ENCODE data around the gene ASPHD1.
A peak's percentile ranks its signal among the peaks of the same experiment; 100 is the strongest.

ASPHD1 gene

DNA sequence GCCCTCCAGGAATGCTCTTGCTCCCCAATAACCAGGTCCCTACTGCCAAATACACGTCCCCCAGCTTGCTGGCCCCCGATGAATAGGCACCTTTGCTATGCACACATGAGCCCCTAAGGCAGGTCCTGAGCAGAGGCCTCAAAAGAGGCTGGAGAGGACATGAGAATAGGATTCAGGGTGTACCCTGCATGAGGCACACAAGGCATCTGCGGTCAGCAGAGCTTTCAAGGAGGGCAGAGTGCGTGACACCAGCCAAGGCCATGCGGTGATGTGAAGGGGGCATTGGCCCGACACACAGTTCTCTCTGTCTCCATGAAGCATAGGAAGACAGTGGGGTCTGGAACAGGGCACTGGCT is 7.9 kb upstream of the ASPHD1 start:
- Mint-ChIP-seq H3K4me1 (peaks cover 0 to 3% of the 10 kb centered on the region in 2 donors), H3K27me3 (peaks cover 19 to 20% of the 10 kb centered on the region in 2 donors), H3K27ac (no peak overlapping the region), H3K4me3 (no peak overlapping the region), H3K36me3 (peaks cover 0 to 2% of the 10 kb centered on the region in 2 donors), H3K9me3 (no peaks in the 10 kb centered on the region)
- no peak for ATAC-seq (replicated peaks)
- no peak for DNase-seq

DNA sequence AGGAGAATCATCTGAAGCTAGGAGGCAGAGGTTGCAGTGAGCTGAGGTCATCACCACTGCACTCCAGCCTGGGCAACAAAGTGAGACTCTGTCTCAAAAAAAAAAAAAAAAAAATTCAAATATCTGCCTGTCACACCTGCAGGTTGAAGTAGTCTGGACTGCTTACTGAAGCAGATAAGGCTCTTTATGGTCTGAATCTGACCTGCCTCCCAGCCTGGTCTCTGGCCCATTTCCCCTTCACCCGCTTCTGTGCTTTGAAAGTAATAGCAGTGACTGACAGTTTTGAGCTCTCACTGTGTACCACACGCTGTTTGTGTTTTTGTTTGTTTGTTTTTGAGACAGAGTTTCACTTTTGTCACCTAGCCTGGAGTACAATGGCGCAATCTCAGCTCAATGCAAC is 6.7 kb upstream of the ASPHD1 start:
- Mint-ChIP-seq H3K27ac (no peak overlapping the region), H3K4me3 (no peak overlapping the region), H3K9me3 (no peaks in the 10 kb centered on the region), H3K36me3 (peaks cover 0 to 3% of the 10 kb centered on the region in 2 donors), H3K4me1 (peaks cover 5 to 6% of the 10 kb centered on the region in 2 donors), H3K27me3 (peaks cover 30 to 31% of the 10 kb centered on the region in 2 donors)
- DNase-seq (no peak), ATAC-seq (replicated peaks) (no peak)

DNA sequence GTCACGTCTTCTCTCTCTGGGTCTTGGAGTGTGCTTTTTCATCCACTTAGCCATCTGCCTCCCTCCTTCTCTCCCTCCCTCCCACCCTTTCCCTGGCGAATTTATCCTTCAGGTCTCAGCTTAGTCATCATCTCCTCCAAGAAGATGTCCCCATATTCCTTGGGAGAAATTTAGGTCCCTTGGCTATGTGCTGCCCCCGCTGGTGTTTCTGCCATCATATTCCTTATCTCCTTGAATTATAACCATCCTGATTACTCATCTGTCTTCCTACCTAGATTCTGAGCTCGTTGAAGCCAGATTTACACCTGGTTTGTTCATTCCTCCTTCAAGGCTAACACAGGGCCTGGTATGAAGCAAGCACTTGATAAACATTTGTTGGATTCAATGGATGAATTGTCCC is 5.9 kb upstream of the ASPHD1 start:
- H3K4me3 Mint-ChIP-seq, result no peak overlapping the region
- no peak overlapping the region for H3K27ac Mint-ChIP-seq
- DNase-seq (no peak), ATAC-seq (replicated peaks) (no peak)
- H3K27me3 Mint-ChIP-seq, result peaks cover 38 to 39% of the 10 kb centered on the region in 2 donors
- no peaks in the 10 kb centered on the region for H3K9me3 Mint-ChIP-seq
- H3K4me1 Mint-ChIP-seq, result peaks cover 5 to 14% of the 10 kb centered on the region in 2 donors
- H3K36me3 Mint-ChIP-seq, result peaks cover 0 to 3% of the 10 kb centered on the region in 2 donors

DNA sequence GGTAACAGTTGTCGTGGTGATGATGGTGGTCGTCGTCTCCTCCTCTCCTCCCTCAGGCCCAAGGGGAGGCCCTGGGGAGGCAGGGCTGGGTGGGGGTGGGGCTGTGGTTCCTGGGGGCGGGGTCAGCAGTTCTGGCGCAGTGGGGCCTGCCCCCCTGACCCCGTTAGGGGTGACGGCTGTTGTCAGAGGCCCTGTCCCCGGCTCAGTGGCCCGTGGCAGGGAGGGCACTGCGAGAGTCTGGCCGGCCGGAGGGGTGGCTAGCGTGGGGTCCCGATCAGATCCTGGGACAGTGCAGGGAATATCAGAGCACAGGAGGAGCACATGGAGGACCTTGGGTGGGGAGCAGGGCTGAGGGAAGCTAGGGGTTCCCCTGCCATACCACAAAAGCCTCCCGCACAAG is 3.4 kb upstream of the ASPHD1 start:
- Mint-ChIP-seq H3K4me1 (peaks cover 10 to 27% of the 10 kb centered on the region in 2 donors), H3K4me3 (no peak overlapping the region), H3K36me3 (peaks cover 0 to 3% of the 10 kb centered on the region in 2 donors), H3K9me3 (no peaks in the 10 kb centered on the region), H3K27me3 (peaks cover 45 to 49% of the 10 kb centered on the region in 2 donors), H3K27ac (no peak overlapping the region)
- no peak for DNase-seq
- ATAC-seq (replicated peaks), result no peak

DNA sequence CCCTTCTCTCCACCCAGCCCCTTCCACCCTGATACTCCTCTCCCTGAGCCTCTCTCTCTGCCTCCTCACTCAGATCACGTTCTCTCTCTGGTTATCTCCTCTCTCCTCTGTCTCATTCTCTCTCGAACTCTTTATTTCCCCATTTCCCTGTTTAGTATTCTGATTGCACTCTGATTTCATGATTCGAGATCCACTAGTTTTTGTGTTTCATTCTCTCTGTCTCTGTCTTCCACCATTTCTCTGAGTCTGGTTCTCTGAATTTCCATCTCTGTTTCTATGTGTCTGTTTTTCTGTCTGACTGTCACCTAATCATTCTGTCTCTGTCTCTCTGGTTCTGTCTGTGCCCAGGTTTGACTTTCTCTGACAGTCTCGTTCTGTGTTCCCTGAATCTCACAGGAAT is 3.0 kb upstream of the ASPHD1 start:
- DNase-seq (no peak), ATAC-seq (replicated peaks) (no peak)
- Mint-ChIP-seq H3K4me3 (no peak overlapping the region), H3K27me3 (peaks cover 45 to 49% of the 10 kb centered on the region in 2 donors), H3K36me3 (peaks cover 0 to 3% of the 10 kb centered on the region in 2 donors), H3K27ac (no peak overlapping the region), H3K9me3 (no peaks in the 10 kb centered on the region), H3K4me1 (peaks cover 10 to 27% of the 10 kb centered on the region in 2 donors)

DNA sequence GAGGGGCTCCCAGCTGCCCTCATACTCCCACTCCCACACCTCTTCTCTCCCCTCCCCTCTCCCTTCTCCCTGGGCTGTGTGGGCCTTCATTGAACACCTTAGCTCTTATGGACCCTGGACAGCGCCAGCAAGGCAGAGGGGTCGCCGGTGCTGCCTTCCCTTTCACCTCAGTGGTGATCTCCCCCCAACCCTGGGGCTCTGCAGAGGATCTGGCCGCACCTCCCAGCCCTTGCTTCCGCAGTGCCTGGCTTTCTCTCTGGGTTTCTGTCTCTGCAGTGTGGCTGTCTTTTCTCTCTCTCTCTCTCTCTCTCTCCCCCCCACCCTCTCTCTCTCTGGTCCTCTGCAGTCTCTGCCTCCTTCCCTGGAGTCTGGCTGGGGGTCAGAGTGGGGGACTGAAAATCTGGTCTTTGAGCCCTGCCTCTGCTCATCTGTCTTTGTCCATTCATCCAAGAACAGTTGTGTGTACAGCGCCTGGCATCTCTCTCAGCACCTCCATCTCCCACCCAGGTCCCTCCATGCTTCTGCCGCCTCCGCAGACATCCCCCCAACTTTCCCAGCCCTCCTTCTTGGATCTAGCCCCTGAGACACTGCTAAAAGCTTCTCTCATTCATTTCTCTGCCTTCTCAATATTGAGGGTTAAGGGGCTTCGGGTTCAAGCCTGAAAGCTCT is 2.0 kb upstream of the ASPHD1 start:
- Mint-ChIP-seq H3K4me3 (no peak overlapping the region), H3K36me3 (peaks cover 0 to 3% of the 10 kb centered on the region in 2 donors), H3K9me3 (no peaks in the 10 kb centered on the region), H3K4me1 (peaks cover 10 to 28% of the 10 kb centered on the region in 2 donors), H3K27me3 (peaks cover 45 to 49% of the 10 kb centered on the region in 2 donors), H3K27ac (peak overlapping the region; percentile 37)
- no peak for ATAC-seq (replicated peaks)
- no peak for DNase-seq

DNA sequence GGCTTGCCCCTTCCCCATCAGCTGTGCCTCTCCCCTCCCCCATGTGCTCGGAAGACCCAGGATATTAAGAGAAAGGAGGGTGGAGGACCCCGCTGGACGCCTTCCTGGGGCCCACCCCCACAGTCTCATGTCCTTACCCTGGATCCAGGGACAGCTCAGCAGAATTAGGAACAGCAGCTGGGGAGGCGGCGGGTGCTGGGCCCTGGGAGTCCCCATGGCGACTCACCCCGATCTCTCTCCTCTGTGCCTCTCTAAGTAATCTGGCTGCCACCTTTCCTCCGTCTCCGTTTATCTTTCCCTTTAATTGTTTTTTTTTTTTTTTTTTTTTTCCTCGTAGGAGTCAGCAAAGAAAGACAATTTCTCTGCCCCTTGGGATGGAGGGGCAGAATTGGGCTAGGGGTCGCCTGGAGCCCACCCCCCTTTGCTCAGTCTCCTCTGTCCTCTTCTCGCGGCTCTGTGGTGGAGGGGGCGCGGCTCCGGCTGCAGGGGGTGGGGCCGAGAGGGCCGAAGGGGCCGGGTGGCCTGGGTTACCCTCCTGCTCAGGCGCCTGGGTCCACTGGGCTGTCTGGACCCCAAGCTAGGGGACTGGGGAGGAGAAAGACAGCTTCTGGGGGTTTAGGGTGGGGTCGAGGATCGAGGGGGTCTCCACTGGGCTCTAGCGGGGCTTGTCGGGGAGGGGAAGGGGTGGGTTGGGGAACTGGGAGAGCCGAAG is 1.3 kb upstream of the ASPHD1 start:
- H3K9me3 Mint-ChIP-seq, result no peaks in the 10 kb centered on the region
- H3K4me1 Mint-ChIP-seq, result peaks cover 10 to 33% of the 10 kb centered on the region in 2 donors
- peaks cover 45 to 49% of the 10 kb centered on the region in 2 donors for H3K27me3 Mint-ChIP-seq
- peaks cover 0 to 3% of the 10 kb centered on the region in 2 donors for H3K36me3 Mint-ChIP-seq
- no peak overlapping the region for H3K27ac Mint-ChIP-seq
- ATAC-seq (replicated peaks) (no peak), DNase-seq (no peak)
- no peak overlapping the region for H3K4me3 Mint-ChIP-seq

DNA sequence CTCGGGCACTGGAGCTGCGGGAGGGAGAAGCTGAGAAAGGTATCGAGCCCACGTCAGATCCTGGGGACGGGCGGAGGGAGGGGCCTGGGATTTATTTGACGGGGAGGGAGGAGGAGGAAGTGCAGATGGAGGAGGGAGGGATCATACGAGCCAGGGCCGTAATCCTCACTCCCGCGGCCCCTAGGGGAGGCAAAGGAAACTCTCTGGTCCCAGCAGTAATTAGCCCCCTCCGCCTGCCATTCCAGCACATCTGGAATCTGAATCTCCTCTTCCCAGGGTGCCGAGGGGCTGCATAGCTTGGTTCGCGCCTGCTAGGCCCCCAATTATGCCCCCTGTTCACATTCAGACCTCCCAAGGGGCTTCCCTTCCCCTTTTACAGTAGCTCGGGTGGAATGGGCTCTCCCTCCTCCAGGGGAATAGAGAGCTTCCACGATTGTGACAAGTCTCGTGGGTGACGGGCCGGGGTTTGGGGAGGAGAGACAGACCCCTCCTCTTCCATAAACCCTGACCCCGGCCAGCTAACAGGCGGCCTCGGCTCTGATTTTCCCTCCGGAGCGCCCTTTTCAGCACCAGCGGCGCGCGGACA is 679 bp upstream of the ASPHD1 start, which contains the start of gene SEZ6L2:
TSS of gene SEZ6L2 (minus strand) at position 35 of the 586 bp plus-strand sequence. CDS start 531 bp downstream, outside the sequence.
- ATAC-seq (replicated peaks), result peak in 1 of 2 donors; percentile 20
- peaks cover 10 to 33% of the 10 kb centered on the region in 2 donors for H3K4me1 Mint-ChIP-seq
- H3K36me3 Mint-ChIP-seq, result peaks cover 0 to 3% of the 10 kb centered on the region in 2 donors
- H3K9me3 Mint-ChIP-seq, result no peaks in the 10 kb centered on the region
- peak; percentile 53 for DNase-seq
- peak within 1 kb of the TSS; percentile 66 to 79 for H3K4me3 Mint-ChIP-seq
- peaks cover 45 to 49% of the 10 kb centered on the region in 2 donors for H3K27me3 Mint-ChIP-seq
- H3K27ac Mint-ChIP-seq, result no peak within 1 kb of the TSS

DNA sequence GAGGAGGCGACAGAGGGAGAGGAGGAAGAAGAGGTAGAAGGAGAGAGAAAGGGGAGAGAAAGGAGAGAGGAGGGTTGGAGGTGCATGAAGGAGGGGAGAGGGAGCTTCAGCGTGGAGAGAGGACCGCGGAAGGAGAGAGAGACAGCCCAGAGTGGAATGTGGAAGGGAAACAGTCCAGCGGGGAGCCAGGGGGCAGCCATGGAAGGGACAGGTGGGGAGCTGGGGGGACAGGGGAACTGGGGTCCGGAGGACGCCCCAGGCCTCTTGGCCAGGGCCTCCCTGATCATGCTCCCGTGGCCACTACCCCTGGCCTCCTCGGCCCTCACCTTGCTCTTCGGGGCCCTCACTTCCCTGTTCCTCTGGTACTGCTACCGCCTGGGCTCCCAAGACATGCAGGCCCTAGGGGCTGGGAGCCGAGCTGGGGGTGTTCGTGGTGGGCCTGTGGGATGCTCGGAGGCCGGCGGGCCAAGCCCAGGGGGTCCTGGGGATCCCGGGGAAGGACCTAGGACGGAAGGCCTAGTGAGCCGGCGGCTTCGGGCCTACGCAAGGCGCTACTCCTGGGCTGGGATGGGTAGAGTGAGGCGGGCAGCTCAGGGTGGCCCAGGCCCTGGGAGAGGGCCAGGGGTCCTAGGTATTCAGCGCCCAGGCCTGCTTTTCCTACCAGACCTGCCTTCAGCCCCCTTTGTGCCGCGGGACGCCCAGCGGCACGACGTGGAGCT is 759 bp downstream of the ASPHD1 start:
- Mint-ChIP-seq H3K4me3 (peak overlapping the region; percentile 66 to 79), H3K36me3 (peaks cover 0 to 3% of the 10 kb centered on the region in 2 donors), H3K27me3 (peaks cover 35 to 41% of the 10 kb centered on the region in 2 donors), H3K27ac (no peak overlapping the region), H3K4me1 (peaks cover 10 to 33% of the 10 kb centered on the region in 2 donors), H3K9me3 (no peaks in the 10 kb centered on the region)
- ATAC-seq (replicated peaks), result no peak
- no peak for DNase-seq

DNA sequence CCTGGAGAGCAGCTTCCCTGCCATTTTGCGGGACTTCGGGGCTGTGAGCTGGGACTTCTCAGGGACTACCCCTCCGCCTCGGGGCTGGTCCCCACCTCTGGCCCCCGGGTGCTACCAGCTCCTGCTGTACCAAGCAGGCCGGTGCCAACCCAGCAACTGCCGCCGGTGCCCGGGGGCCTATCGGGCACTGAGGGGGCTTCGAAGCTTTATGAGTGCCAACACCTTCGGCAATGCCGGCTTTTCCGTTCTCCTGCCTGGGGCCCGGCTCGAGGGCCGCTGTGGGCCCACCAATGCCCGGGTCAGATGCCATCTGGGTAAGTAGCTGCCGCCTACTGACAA is 1.3 kb downstream of the ASPHD1 start:
- ATAC-seq (replicated peaks), result no peak
- H3K9me3 Mint-ChIP-seq, result no peaks in the 10 kb centered on the region
- peaks cover 10 to 33% of the 10 kb centered on the region in 2 donors for H3K4me1 Mint-ChIP-seq
- no peak overlapping the region for H3K27ac Mint-ChIP-seq
- DNase-seq, result no peak
- peaks cover 4 to 6% of the 10 kb centered on the region in 2 donors for H3K36me3 Mint-ChIP-seq
- peaks cover 32 to 36% of the 10 kb centered on the region in 2 donors for H3K27me3 Mint-ChIP-seq
- peak overlapping the region in 1 of 2 donors; percentile 22 for H3K4me3 Mint-ChIP-seq

DNA sequence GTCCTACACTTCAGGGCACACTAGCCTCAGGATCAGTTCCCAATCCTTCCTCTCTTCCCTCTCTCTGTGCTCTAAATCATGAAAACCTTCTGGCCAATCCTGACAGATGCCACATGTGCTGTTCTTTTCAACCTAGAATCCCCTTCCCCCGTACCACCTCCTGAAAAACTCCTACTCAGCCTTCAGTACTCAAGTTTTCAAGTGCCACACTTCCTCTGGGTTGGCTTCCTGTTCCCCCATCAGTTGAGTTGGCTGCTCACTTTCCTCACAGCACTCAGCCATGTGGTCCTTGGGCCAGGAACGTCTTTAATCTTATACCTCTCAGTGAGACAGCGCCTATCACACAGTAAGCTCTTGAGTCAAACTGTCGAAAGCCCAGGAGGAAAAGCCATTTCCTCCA is 3.3 kb downstream of the ASPHD1 start:
- no peak for ATAC-seq (replicated peaks)
- H3K36me3 Mint-ChIP-seq, result peaks cover 11 to 15% of the 10 kb centered on the region in 2 donors
- H3K27ac Mint-ChIP-seq, result no peak overlapping the region
- peaks cover 7 to 27% of the 10 kb centered on the region in 2 donors for H3K4me1 Mint-ChIP-seq
- no peak overlapping the region for H3K4me3 Mint-ChIP-seq
- H3K9me3 Mint-ChIP-seq, result no peaks in the 10 kb centered on the region
- H3K27me3 Mint-ChIP-seq, result peaks cover 14 to 18% of the 10 kb centered on the region in 2 donors
- no peak for DNase-seq

DNA sequence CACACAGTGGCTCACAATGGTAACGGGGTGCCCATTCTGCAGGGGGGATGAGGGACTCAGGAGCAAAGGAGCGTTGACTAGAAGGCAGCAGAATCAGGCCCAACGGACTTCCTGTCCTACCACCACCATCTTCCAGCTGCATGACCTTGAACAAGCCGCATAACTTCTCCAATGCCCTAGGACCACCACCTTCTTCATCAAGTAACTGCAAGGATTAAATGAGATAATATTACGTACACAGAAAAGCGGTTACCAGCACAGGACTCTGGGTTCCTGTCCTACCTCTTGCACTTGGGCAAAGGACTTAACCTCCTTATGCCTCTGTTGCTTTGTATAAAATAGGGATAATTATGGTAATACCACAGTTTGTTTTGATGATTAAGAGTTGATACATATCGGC is 4.7 kb downstream of the ASPHD1 start:
- Mint-ChIP-seq H3K27me3 (peaks cover 7 to 10% of the 10 kb centered on the region in 2 donors), H3K4me1 (peaks cover 8 to 14% of the 10 kb centered on the region in 2 donors), H3K36me3 (peaks cover 11 to 21% of the 10 kb centered on the region in 2 donors), H3K9me3 (no peaks in the 10 kb centered on the region), H3K4me3 (no peak overlapping the region), H3K27ac (no peak overlapping the region)
- DNase-seq, result no peak
- no peak for ATAC-seq (replicated peaks)

DNA sequence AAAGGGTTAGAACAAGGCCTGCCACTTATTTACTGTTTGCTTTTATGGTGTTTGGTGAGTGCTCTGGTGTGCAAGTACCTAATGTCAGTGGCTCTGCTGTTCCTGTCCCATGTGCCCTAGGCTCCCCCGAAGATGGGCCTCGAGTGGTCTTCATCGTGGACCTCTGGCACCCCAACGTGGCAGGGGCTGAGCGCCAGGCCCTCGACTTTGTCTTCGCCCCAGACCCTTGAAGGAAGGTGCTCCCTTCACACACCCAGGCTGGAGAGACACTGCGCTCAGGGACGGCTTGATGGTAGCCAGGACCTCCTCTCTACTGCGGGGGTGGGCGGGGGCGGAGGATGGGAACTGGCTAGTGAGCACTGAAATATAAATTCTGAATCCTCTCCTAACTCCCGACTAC is 5.4 kb downstream of the ASPHD1 start:
- no peak overlapping the region for H3K4me3 Mint-ChIP-seq
- H3K27me3 Mint-ChIP-seq, result peaks cover 3 to 4% of the 10 kb centered on the region in 2 donors

More for the DNA sequence above, 5.4 kb downstream of the ASPHD1 start:
- peaks cover 5 to 9% of the 10 kb centered on the region in 2 donors for H3K4me1 Mint-ChIP-seq
- H3K27ac Mint-ChIP-seq, result no peak overlapping the region
- DNase-seq (no peak), ATAC-seq (replicated peaks) (no peak)
- H3K9me3 Mint-ChIP-seq, result no peaks in the 10 kb centered on the region
- peaks cover 11 to 21% of the 10 kb centered on the region in 2 donors for H3K36me3 Mint-ChIP-seq
